Measurements from ENCODE around the gene RUNX1. TPM values are rescaled to one million over a fixed set of nuclear protein-coding genes. Genes with fewer than 3 reads are reported as not detected.
A peak's percentile ranks its signal among the peaks of the same experiment; 100 is the strongest.

The RUNX1 gene
- total and polyA plus RNA-seq, 2 of the 13 experiments (the other 11 are each of a cell fraction or from before 2014, with no cell fraction given) = 5.4 to 6.4 TPM

GRCh38 chr21:35052801-35053200 is 3.7 kb upstream of the RUNX1 start:
- no TSS peak for BruUV-seq (replicated peaks)

GRCh38 chr21:35051287-35051818 is 2.3 kb upstream of the RUNX1 start:
- Histone ChIP-seq H3K36me3 (replicated peaks in 1 of 2; ENCODE audit: control insufficient read depth in 1 of 2, insufficient read depth in 2 of 2, low read length in 2 of 2) (no peaks in the 10 kb centered on the region), H3K4me1 (ENCODE audit: insufficient read depth, low read length) (peaks cover 45% of the 10 kb centered on the region), H3K4me3 (replicated peaks in 1 of 3; ENCODE audit: insufficient read depth in 1 of 3, low read depth in 2 of 3, low read length in 3 of 3) (peak overlapping the region in 2 of 3 experiments; percentile 26 to 32; a peak in 1 of 6 replicates), H3K9me3 (ENCODE audit: low read length) (no peaks in the 10 kb centered on the region), H3K27me3 (ENCODE audit: control insufficient read depth in 1 of 2, insufficient read depth in 2 of 2, low read length in 2 of 2) (no peaks in the 10 kb centered on the region), H3K27ac (ENCODE audit: extremely low read length, insufficient read depth, low read length) (no peak overlapping the region), H3K9ac (ENCODE audit: insufficient read depth, low read depth, low read length) (peak overlapping the region; percentile 33), H3K79me2 (ENCODE audit: insufficient read depth, low read length) (no peaks in the 10 kb centered on the region), H2AFZ (ENCODE audit: low read length) (peak overlapping the region; percentile 80), H4K20me1 (ENCODE audit: insufficient read depth, low read length) (no peaks in the 10 kb centered on the region), H3K4me2 (ENCODE audit: low read depth, low read length) (peak overlapping the region; percentile 75)
- WGBS (ENCODE audit: low lambda C conversion rate) = 0% methylated on average over 2 of the region's 12 CpGs
- intact Hi-C loops (cut with micrococcal nuclease; ENCODE audit: unreplicated experiment) = loop anchor here (1.0 to 10.0 kb wide), 4 partner anchors 159 to 889 kb away; no protein-coding TSS in a partner anchor
- in situ Hi-C loops (cut with HindIII; ENCODE audit: extremely low pct_ligation_motif_present, low pct_unique_long_range_greater_than_20kb) = no loop called here
- DNase-seq (ENCODE audit: low spot score) = peak; percentile 82
- peak; percentile 68 for FAIRE-seq
- no TSS peak for BruUV-seq (replicated peaks)
- peak; percentile 99 for ATAC-seq
- ChIA-PET CTCF (ENCODE audit: low intra/inter-chr PET ratio, low total read pairs) (interaction anchor here (0.7 to 1.3 kb wide), 3 partner anchors 12 to 789 kb away, joined by 3 to 7 read pairs (median 3); no protein-coding TSS in a partner anchor), POLR2A (interaction anchor here (1.3 to 1.6 kb wide), 2 partner anchors 161 to 305 kb away, joined by 3 to 5 read pairs; no protein-coding TSS in a partner anchor)
- no peak for TF ChIP-seq ZNF503 (CRISPR knock-in tag; IDR thresholded peaks at IDR 0.05)
- TF ChIP-seq SOX13 (IDR thresholded peaks at IDR 0.05) = no peak
- TF ChIP-seq SOX13 (CRISPR knock-in tag; conservative IDR thresholded peaks at IDR 0.05 in 1 of 2, IDR thresholded peaks at IDR 0.05 in 1 of 2) = peak in 1 of 2 experiments; percentile 50; a peak in 1 of 4 replicates
- TF ChIP-seq SALL2 (CRISPR knock-in tag; IDR thresholded peaks at IDR 0.05) = no peak
- TF ChIP-seq CEBPB (IDR thresholded peaks at IDR 0.05; ENCODE audit: borderline replicate concordance, low read depth, low read length) = peak; percentile 87
- TF ChIP-seq SALL1 (CRISPR knock-in tag; IDR thresholded peaks at IDR 0.05) = peak; percentile 74
- TF ChIP-seq BHLHE40 (IDR thresholded peaks at IDR 0.05; ENCODE audit: low read length) = 0 out of 2 replicates have a peak, but pooled peaks have one; percentile 23
- 0 out of 2 replicates have a peak, but pooled peaks have one; percentile 35 for TF ChIP-seq RFXAP (CRISPR knock-in tag; IDR thresholded peaks at IDR 0.05; ENCODE audit: borderline replicate concordance)

More at GRCh38 chr21:35052801-35053200, 3.7 kb upstream of the RUNX1 start:
- Histone ChIP-seq H4K20me1 (ENCODE audit: insufficient read depth, low read length) (no peaks in the 10 kb centered on the region), H2AFZ (ENCODE audit: low read length) (no peak overlapping the region), H3K27ac (ENCODE audit: extremely low read length, insufficient read depth, low read length) (no peak overlapping the region), H3K9me3 (ENCODE audit: low read length) (no peaks in the 10 kb centered on the region), H3K4me1 (ENCODE audit: insufficient read depth, low read length) (peaks cover 31% of the 10 kb centered on the region), H3K4me3 (replicated peaks in 1 of 3; ENCODE audit: insufficient read depth in 1 of 3, low read depth in 2 of 3, low read length in 3 of 3) (no peak overlapping the region), H3K4me2 (ENCODE audit: low read depth, low read length) (no peak overlapping the region), H3K79me2 (ENCODE audit: insufficient read depth, low read length) (no peaks in the 10 kb centered on the region), H3K9ac (ENCODE audit: insufficient read depth, low read depth, low read length) (no peak overlapping the region), H3K27me3 (ENCODE audit: control insufficient read depth in 1 of 2, insufficient read depth in 2 of 2, low read length in 2 of 2) (no peaks in the 10 kb centered on the region), H3K36me3 (replicated peaks in 1 of 2; ENCODE audit: control insufficient read depth in 1 of 2, insufficient read depth in 2 of 2, low read length in 2 of 2) (no peaks in the 10 kb centered on the region)
- ChIA-PET CTCF (ENCODE audit: low intra/inter-chr PET ratio, low total read pairs) (no interaction called here), POLR2A (interaction anchor here (1.0 kb wide), 1 partner anchor 12 kb away, joined by 4 read pairs; no protein-coding TSS in a partner anchor)
- no peak for DNase-seq (ENCODE audit: low spot score)
- no peak for FAIRE-seq
- intact Hi-C loops (cut with micrococcal nuclease; ENCODE audit: unreplicated experiment) (loop anchor here (5.0 to 10.0 kb wide), 2 partner anchors 160 to 452 kb away; no protein-coding TSS in a partner anchor), in situ Hi-C loops (cut with HindIII; ENCODE audit: extremely low pct_ligation_motif_present, low pct_unique_long_range_greater_than_20kb) (no loop called here)
- no peak for TF ChIP-seq NONO (IDR thresholded peaks at IDR 0.05)
- no peak for TF ChIP-seq NONO (CRISPR knock-in tag; conservative IDR thresholded peaks at IDR 0.05)
- no peak for TF ChIP-seq KDM5A (IDR thresholded peaks at IDR 0.05; ENCODE audit: borderline replicate concordance, low read length)
- no peak for TF ChIP-seq ZNF619 (CRISPR knock-in tag; IDR thresholded peaks at IDR 0.05)
- no peak for TF ChIP-seq SIN3A (IDR thresholded peaks at IDR 0.05; ENCODE audit: borderline replicate concordance, low read depth, low read length)
- no peak for TF ChIP-seq THAP7 (CRISPR knock-in tag; IDR thresholded peaks at IDR 0.05)
- TF ChIP-seq IKZF4 (CRISPR knock-in tag; IDR thresholded peaks at IDR 0.05; ENCODE audit: borderline replicate concordance, low read depth, not compliant biosample characterization) = no peak
- no peak for TF ChIP-seq SMAD9 (CRISPR knock-in tag; IDR thresholded peaks at IDR 0.05)
- TF ChIP-seq ARHGAP35 (CRISPR knock-in tag; IDR thresholded peaks at IDR 0.05; ENCODE audit: borderline replicate concordance) = no peak
- TF ChIP-seq JUN (CRISPR knock-in tag; IDR thresholded peaks at IDR 0.05) = no peak
- WGBS (ENCODE audit: low lambda C conversion rate) = 83% methylated on average over 3 of the region's 3 CpGs
- ATAC-seq = no peak

Measured in HepG2 (cell line).